ENCODE measurements around the gene PGBD4. TPM values are rescaled to one million over a fixed set of nuclear protein-coding genes. Genes with fewer than 3 reads are reported as not detected.

PGBD4 gene
- total RNA-seq, 4 donors from 2014 or later, result 0.83 to 2.9 (median 1.8) TPM

DNA sequence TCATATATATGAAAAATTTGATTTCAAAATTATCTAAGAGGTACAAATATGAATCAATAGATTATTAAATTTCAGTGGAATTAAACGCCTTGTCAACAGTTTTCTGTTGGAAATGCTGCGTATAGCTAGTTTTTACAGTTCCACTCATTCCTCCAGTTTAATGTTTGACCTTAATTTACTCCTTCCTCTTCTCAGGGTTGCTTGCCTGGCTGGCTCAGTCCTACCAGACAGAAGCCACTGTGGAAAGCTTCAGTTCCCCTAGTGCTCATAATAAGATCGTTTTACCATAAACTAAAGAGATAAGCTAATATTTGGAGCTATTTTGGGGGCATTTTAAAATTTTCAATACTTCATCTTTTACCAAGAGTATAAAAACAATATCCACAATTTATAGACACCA, 23.0 kb upstream of the PGBD4 start:
- H3K27me3 ChIP-seq, result no peaks in the 10 kb centered on the region
- TF ChIP-seq POLR2A (IDR thresholded peaks at IDR 0.05), result no peak
- TF ChIP-seq, protein P1, sequence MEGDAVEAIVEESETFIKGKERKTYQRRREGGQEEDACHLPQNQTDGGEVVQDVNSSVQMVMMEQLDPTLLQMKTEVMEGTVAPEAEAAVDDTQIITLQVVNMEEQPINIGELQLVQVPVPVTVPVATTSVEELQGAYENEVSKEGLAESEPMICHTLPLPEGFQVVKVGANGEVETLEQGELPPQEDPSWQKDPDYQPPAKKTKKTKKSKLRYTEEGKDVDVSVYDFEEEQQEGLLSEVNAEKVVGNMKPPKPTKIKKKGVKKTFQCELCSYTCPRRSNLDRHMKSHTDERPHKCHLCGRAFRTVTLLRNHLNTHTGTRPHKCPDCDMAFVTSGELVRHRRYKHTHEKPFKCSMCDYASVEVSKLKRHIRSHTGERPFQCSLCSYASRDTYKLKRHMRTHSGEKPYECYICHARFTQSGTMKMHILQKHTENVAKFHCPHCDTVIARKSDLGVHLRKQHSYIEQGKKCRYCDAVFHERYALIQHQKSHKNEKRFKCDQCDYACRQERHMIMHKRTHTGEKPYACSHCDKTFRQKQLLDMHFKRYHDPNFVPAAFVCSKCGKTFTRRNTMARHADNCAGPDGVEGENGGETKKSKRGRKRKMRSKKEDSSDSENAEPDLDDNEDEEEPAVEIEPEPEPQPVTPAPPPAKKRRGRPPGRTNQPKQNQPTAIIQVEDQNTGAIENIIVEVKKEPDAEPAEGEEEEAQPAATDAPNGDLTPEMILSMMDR (IDR thresholded peaks at IDR 0.05), result no peak
- H3K4me3 ChIP-seq, result no peak overlapping the region
- H3K9me3 ChIP-seq, result no peaks in the 10 kb centered on the region
- no peak overlapping the region for H3K27ac ChIP-seq
- no peak for DNase-seq
- peaks cover 0 to 14% (median 0%) of the 10 kb centered on the region in 3 donors for H3K36me3 ChIP-seq
- peaks cover 0 to 5% (median 0%) of the 10 kb centered on the region in 4 donors for H3K4me1 ChIP-seq

DNA sequence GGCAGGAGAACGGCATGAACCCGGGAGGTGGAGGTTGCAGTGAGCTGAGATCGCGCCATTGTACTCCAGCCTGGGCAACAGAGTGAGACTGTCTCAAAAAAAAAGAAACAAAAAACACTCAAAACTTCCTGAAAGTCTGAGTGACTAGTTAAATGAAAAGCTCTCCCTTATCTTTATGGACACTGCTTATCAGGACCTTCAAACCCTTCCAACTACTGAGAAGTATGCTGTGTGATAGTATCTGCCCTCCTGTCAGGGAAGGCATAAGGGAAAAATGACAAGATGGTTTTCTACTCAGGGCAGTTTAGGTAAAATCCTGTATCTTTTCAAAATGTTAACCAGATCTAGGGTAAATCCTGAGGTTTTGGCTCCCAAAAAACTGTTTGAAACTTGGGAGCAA, 22.0 kb upstream of the PGBD4 start:
- no peak for TF ChIP-seq POLR2A (IDR thresholded peaks at IDR 0.05)
- TF ChIP-seq, protein P1 (IDR thresholded peaks at IDR 0.05), result no peak
- Histone ChIP-seq H3K27ac (no peak overlapping the region), H3K4me1 (peaks cover 0 to 5% (median 0%) of the 10 kb centered on the region in 4 donors), H3K36me3 (peaks cover 0 to 20% (median 0%) of the 10 kb centered on the region in 3 donors), H3K4me3 (no peak overlapping the region), H3K9me3 (no peaks in the 10 kb centered on the region), H3K27me3 (no peaks in the 10 kb centered on the region)
- no peak for DNase-seq

DNA sequence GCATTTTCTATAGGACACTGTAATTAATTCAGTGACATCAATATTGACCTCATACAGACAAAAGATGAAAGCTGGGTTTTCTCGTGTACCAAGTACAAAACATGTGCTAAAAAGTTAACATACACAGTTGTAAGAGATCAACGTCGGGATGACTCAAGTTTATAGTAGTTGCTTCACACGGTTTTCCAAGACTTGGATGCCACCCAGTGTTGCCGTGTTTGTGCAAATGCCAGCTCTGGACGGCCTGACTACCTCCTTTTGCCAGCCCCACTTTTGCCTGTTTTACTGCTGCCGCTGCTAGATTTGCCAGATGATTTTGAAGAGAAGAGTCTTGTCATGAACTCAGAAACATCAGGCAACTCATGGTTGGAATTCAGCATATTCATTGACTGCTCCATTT, 17.8 kb upstream of the PGBD4 start:
- H3K27ac ChIP-seq, result no peak overlapping the region
- H3K4me3 ChIP-seq, result no peak overlapping the region
- H3K27me3 ChIP-seq, result no peaks in the 10 kb centered on the region
- peaks cover 0 to 5% (median 0%) of the 10 kb centered on the region in 4 donors for H3K4me1 ChIP-seq
- TF ChIP-seq, protein P1 (IDR thresholded peaks at IDR 0.05), result no peak
- no peak for TF ChIP-seq POLR2A (IDR thresholded peaks at IDR 0.05)
- no peak for DNase-seq
- no peaks in the 10 kb centered on the region for H3K9me3 ChIP-seq
- peaks cover 0 to 48% (median 0%) of the 10 kb centered on the region in 3 donors for H3K36me3 ChIP-seq

DNA sequence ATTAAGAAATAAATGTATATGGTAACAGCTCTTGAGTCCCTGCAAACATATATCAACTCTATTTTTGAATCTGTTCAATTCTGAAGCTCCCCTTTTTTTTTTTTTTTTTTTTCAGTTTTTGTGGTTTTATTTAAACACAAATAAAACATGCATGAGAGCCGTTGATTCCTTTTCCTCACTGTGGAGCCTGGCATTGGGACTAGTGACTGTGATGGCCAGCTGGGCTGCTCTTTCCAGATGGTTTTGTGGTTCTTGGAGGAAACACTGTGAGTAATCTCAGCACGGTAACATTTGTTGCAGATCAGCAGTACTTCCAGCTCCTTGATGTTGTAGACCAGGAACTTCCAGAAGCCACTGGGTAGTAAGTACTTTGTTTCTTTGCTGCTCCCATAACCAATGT, 16.1 kb upstream of the PGBD4 start:
- no peak overlapping the region for H3K27ac ChIP-seq
- H3K27me3 ChIP-seq, result no peaks in the 10 kb centered on the region
- peaks cover 0 to 61% (median 0%) of the 10 kb centered on the region in 3 donors for H3K36me3 ChIP-seq
- H3K4me3 ChIP-seq, result no peak overlapping the region
- H3K9me3 ChIP-seq, result no peaks in the 10 kb centered on the region
- no peak for DNase-seq
- no peaks in the 10 kb centered on the region for H3K4me1 ChIP-seq
- TF ChIP-seq POLR2A (IDR thresholded peaks at IDR 0.05), result no peak
- TF ChIP-seq, protein P1 (IDR thresholded peaks at IDR 0.05), result no peak

DNA sequence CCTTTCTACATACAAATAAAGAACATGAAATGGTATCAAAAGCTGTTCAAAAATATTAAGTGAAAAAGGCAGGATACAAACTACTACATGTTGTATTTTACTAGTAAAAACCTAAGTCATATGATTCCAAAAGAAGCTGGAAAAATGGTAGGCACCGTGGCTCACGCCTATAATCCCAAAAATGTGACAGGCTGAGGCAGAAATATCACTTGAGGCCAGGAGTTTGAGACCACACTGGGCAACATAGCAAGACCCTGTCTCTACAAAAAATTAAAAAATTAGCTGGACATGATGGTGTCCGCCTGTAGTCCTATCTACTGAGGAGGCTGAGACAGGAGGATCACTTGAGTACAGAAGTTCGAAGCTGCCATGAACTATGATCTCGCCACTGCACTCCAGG, 2.0 kb upstream of the PGBD4 start:
- Histone ChIP-seq H3K27me3 (no peaks in the 10 kb centered on the region), H3K36me3 (peaks cover 0 to 12% (median 0%) of the 10 kb centered on the region in 3 donors), H3K4me1 (peaks cover 0 to 21% (median 2%) of the 10 kb centered on the region in 4 donors), H3K27ac (no peak overlapping the region), H3K4me3 (no peak overlapping the region), H3K9me3 (no peaks in the 10 kb centered on the region)
- TF ChIP-seq POLR2A (IDR thresholded peaks at IDR 0.05), result no peak
- TF ChIP-seq, protein P1 (IDR thresholded peaks at IDR 0.05), result no peak
- DNase-seq, result no peak
